D721Med (cell line): ENCODE data around the gene ABTB2.
A peak's percentile ranks its signal among the peaks of the same experiment; 100 is the strongest.

ENCODE experiments used
- DNase-seq: peaks from one replicate; pipeline ENCODE4 v3.0.0; 2011; ENCODE audit warnings: low spot score; ENCODE audit not compliant: insufficient read length
- FAIRE-seq: peaks from 2 replicates; lab custom pipeline; 2011; peaks lifted over from hg19 to GRCh38; lab: Jason Lieb, UNC
- TF ChIP-seq, protein P1 (sequence below): IDR thresholded peaks from 2 replicates; pipeline ENCODE4 v1.5.1; 2012; ENCODE audit warnings: mild to moderate bottlenecking, control low read depth; ENCODE audit not compliant: insufficient read depth; ENCODE audit errors: missing control alignments

The ABTB2 gene

DNA sequence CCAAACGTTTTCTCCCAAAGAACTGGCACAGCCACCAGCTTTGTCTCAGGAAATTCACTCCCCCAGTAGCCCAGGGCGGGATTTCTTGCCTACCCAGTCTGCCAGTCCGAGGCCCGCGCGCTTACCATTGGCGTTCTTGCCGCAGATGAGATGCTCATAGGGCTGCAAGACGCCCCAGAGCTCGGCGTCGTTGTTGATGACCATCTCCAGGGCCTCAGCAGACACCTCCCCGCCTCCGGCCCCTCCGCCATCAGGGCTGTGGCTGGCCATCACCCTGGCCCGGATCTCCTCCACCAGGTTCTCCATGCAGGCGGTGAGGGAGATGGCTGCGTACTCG, 1.3 kb downstream of the ABTB2 start:
- DNase-seq (no peak), FAIRE-seq (no peak)
- TF ChIP-seq, protein P1, sequence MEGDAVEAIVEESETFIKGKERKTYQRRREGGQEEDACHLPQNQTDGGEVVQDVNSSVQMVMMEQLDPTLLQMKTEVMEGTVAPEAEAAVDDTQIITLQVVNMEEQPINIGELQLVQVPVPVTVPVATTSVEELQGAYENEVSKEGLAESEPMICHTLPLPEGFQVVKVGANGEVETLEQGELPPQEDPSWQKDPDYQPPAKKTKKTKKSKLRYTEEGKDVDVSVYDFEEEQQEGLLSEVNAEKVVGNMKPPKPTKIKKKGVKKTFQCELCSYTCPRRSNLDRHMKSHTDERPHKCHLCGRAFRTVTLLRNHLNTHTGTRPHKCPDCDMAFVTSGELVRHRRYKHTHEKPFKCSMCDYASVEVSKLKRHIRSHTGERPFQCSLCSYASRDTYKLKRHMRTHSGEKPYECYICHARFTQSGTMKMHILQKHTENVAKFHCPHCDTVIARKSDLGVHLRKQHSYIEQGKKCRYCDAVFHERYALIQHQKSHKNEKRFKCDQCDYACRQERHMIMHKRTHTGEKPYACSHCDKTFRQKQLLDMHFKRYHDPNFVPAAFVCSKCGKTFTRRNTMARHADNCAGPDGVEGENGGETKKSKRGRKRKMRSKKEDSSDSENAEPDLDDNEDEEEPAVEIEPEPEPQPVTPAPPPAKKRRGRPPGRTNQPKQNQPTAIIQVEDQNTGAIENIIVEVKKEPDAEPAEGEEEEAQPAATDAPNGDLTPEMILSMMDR = no peak

DNA sequence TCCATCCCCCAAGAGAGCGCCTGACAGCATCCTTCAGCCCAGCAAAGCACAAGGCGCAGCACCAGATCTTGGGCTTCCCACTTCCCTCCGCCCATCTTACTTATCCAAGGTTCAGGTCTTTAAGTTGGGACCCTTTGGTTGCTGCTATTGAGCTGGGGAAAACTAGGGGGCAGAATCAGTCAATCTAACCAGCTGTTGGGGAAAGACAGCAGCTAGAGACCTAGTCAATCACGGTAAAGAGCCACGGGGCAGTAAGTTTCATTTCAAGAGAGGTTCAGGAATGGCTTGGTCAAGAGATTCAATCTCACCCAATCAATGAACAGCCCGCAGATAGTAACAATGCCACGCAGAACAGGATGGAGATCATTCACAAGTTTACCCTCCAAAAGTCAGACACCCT, 1.7 kb downstream of the ABTB2 start:
- DNase-seq = no peak
- no peak for FAIRE-seq
- TF ChIP-seq, protein P1 = peak; percentile 24

DNA sequence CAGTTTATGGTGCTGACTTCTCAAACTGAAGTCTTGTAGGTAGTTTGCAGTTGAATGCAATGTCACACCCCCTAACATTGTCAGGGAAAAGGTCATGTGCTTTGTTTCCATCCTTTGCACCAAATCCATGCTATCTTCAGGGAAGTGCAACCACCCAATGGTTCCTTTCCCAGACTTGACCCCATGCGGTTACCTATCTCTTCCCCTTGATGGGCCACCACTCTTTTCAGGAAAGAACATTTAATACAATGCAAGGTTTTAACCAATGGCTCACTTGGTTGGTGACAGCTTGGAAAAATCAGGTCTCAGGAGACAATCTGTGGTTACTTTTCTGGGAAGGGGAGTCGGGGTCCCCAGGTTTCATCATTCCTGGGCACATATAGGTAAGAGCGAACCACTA, 2.1 kb downstream of the ABTB2 start:
- DNase-seq (no peak), FAIRE-seq (no peak)
- TF ChIP-seq, protein P1 = no peak

DNA sequence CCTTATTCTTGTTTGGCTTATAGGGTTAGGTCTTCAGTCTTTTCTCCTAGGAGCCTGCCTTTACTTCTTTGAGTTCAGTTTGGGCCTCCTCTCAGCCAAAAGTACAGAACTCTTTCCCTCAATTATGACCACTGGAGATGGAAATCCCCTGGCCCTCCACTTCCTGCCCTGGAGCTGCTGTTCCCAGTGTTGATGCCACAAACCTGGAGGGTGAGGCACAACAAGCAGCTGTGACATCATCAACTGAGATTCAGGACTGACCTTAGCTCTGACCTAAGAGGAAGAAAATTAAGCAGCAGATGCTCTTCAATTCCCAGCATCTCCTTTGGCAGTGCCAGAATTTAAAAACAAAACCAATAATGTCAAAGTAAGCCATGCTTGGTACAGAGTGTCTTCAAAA, 3.0 kb downstream of the ABTB2 start:
- FAIRE-seq (no peak), DNase-seq (no peak)
- TF ChIP-seq, protein P1 = no peak

DNA sequence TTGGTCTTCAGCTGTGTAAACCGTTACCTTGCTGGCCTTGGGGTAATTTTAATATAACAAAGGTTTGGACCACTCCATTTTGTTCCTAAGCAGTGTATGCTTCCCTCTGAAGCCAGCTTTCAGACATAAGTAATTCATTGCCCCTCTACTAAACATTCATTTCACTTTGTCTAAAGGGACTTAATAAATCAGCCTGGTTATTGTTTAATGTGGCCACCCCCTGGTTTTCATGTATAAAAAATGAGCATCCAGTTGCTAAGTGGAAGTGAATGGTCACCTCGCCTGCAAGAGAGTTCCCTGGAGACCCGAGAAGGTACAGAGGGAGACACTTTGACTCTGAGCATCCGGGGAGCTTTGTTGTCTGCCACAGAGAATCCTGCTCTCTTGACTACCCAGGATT, 3.9 kb downstream of the ABTB2 start:
- FAIRE-seq = no peak
- no peak for DNase-seq
- TF ChIP-seq, protein P1 = no peak

DNA sequence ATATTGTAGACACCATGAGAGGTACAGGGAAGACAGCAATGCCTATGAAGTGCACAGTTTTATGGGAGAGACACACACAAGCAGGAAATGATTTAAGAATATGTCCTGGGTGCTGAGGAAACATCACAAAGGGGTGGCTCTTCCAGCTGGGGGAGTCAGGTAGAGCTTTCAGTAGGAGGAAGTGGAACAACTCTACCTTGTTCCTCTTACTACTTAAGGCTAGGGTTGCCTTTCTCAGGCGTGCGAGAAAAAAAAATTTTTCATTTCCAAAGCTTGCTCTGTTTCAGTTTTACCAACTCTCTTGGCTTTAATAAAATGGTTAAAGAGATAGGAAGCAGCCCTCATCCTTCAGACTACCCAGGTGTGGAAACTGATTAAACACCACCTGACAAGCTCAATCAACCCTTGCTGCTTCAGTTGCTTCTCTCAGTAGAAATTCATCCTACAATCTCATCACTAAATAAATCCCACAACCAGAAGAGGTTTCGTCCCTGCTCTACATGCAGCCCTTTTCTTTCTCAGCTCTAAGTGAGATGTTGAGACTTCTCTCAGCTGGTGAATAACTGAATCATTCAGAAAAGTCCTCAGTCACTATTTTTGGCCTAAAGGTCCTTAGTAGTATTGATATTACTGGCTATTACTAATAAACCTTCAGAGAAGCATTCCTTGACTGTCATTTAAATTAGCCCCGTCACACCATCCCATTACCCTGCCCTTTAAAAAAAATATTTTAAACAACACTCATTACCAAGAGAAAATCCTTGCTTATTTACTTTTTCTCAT, 5.9 kb downstream of the ABTB2 start:
- no peak for DNase-seq
- TF ChIP-seq, protein P1 = no peak
- FAIRE-seq = no peak

DNA sequence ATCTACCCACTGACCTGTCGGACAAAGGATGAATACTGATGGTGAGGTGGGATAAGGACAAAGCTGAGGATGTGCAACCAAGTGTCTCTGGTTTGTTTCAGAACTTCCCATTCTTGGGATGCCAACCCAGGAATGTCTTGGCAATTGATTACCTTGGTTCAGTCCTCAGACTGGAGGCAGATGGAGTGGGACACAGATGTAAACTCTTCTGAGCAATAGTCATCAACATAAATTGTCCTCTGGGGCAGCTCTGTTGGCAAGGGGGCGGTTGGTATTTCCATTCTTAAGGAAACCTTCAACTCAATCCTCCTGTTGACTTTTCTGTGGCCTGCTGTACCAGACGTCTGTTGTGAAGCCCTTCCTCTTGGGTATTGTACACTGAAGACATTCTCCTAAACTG, 6.8 kb downstream of the ABTB2 start:
- FAIRE-seq (no peak), DNase-seq (no peak)
- TF ChIP-seq, protein P1 = no peak
